Heart left ventricle (tissue), 16 donors: Measurements from ENCODE around the gene CD209. TPM values are rescaled to one million over a fixed set of nuclear protein-coding genes. Genes with fewer than 3 reads are reported as not detected.

Experiments used
- ATAC-seq, 4 donors: fragments of 200-7000 bp; cut with Tn5 transposase; one replicate each; pipeline ENCODE4 v1.9.1; 2020 to 2022; ENCODE audit warnings: moderate library complexity in 4 of 4, mild to moderate bottlenecking in 3 of 4, moderate number of reproducible peaks in 1 of 4
- DNase-seq, 5 donors: peaks; one replicate each; pipeline ENCODE4 v3.0.0-alpha.2; 2020
- H3K27ac ChIP-seq, 12 donors: fragments of 200-600 bp; sonication (generic) in 4 of 12; one replicate each; pipeline versions ENCODE4 v1.5.0 to v1.8.0; 2016 to 2022; ENCODE audit warnings: mild to moderate bottlenecking in 2 of 12
- H3K27me3 ChIP-seq, 9 donors: fragments of 200-600 bp; sonication (generic) in 2 of 9; one replicate each; pipeline versions ENCODE4 v1.5.1 to v1.8.0; 2016 to 2022; ENCODE audit warnings: mild to moderate bottlenecking in 3 of 9
- H3K36me3 ChIP-seq, 9 donors: fragments of 200-600 bp; sonication (generic) in 2 of 9; one replicate each; pipeline versions ENCODE4 v1.5.0 to v1.8.0; 2018 to 2022; ENCODE audit warnings: mild to moderate bottlenecking in 2 of 9
- H3K4me1 ChIP-seq, 12 donors: fragments of 200-600 bp; sonication (generic) in 4 of 12; one replicate each; pipeline versions ENCODE4 v1.5.0 to v1.8.0; 2016 to 2022; ENCODE audit warnings: mild to moderate bottlenecking in 3 of 12
- H3K4me3 ChIP-seq, 12 donors: fragments of 200-600 bp; sonication (generic) in 4 of 12; one replicate each; pipeline versions ENCODE4 v1.5.0 to v1.8.0; 2017 to 2022; ENCODE audit warnings: mild to moderate bottlenecking in 9 of 12, moderate library complexity in 4 of 12
- H3K9me3 ChIP-seq, 12 donors: fragments of 200-600 bp; sonication (generic) in 4 of 12; one replicate each; pipeline versions ENCODE4 v1.5.0 to v1.8.0; 2016 to 2022; ENCODE audit warnings: mild to moderate bottlenecking in 1 of 12
- POLR2A ChIP-seq, 2 donors: fragments of 450-650 bp; IDR thresholded peaks; one replicate each; pipeline ENCODE4 v1.6.1; 2017; ENCODE audit warnings: antibody characterized with exemption in 2 of 2, mild to moderate bottlenecking in 2 of 2, moderate library complexity in 2 of 2
- WGBS, 4 donors: extraction: QIAGEN DNeasy Blood & Tissue Kit in 2 of 4; methylation state at CpG; one replicate each; pipeline versions ENCODE4 v1.1.5 to v1.1.7; 2013 to 2018; 5-methylcytosine and 5-hydroxymethylcytosine counted together
- intact Hi-C, 10 donors: fragments of 100-400 bp; cut with DNase I; formaldehyde crosslinking; loops; one replicate each; pipeline versions ENCODE4 v1.11.1 to v1.14.2; 2022
- polyA plus RNA-seq, 2 donors: library from polyadenylated mRNA; stranded (reverse); fragments of 200-250 nt; gene quantifications; one replicate each; pipeline ENCODE4 v1.2.3, GENCODE V29; 2013
- total RNA-seq, 9 donors: library from RNA; depleted of rRNA in 2 of 9; stranded (reverse); fragments of >200 nt in 2 of 9; fragmentation: NEBNext Ultra II Directional in 3 of 9; extraction: Animal tissue kit (Norgen Biotek cat#: 25700) in 3 of 9; gene quantifications; one replicate each; pipeline versions ENCODE4 v1.1.0 to v1.2.4, GENCODE V29; 2016 to 2023
- TF ChIP-seq, protein P1 (sequence below), 12 donors: fragments of 200-600 bp; sonication (generic) in 4 of 12; IDR thresholded peaks; one replicate each; pipeline versions ENCODE4 v1.5.0 to v1.8.0; 2018 to 2022; ENCODE audit warnings: antibody characterized with exemption in 12 of 12, mild to moderate bottlenecking in 5 of 12
- donor health status: ischemic (EF 13 %, LVEDD 7.1; RV severe dilation, severe dysfunction).
- donor health status: healthy with polysubstance abuse.
- donor health status: DM: no; HTN: yes; CAD: no.
- donor health status: DM: no; HTN: no; CAD: no.
- donor health status: ischemic (EF 25% LVEDD 6.9; RV normal size, moderate dysfunction).
- donor health status: ischemic (EF 25% LVEDD 5.7; RV mildly dilated, moderate dysfunction).
- donor health status: healthy.
- donor health status: DM: yes; HTN: yes; CAD: no.
- donor health status: ischemic (EF 35%, LVEDD 5.7; RV mildly dilated, moderate dysfunction).
- donor health status: nonischemic (EF 11% LVEDD 7.7; RV severe dilation, severe dysfunction).
- donor health status: DM: yes; HTN: yes; CAD: no.
- donor health status: PGD.
- donor health status: ischemic (EF 29% LVEDD 5.4; RV normal size, mild dysfunction).
- donor health status: nonischemic (EF 23%, LVEDD 6.1; RV moderate dilation, normal function).

The CD209 gene
- total and polyA plus RNA-seq, 11 donors = 0.53 to 56.2 (median 4.4) TPM

GRCh38 chr19:7788178-7788932 is 41.0 kb upstream of the CD209 start:
- ATAC-seq (peak in 2 of 4 donors; percentile 12 to 22), DNase-seq (peak in 1 of 5 donors; percentile 60)
- no peaks in the 10 kb centered on the region for H3K36me3 ChIP-seq
- peaks cover 18 to 71% (median 44%) of the 10 kb centered on the region in 9 donors for H3K27me3 ChIP-seq
- no peak overlapping the region for H3K27ac ChIP-seq
- peaks cover 0 to 9% (median 0%) of the 10 kb centered on the region in 12 donors for H3K9me3 ChIP-seq
- 2 to 3% (median 2%) methylated on average over 17 to 67 of the region's 67 CpGs for WGBS, 4 donors
- peak overlapping the region in 7 of 12 donors; percentile 1 to 46 (median 27) for H3K4me3 ChIP-seq
- intact Hi-C loops = loop anchor here in 1 of 10 donors (10.0 kb wide), 1 partner anchor 204 kb away; no protein-coding TSS in a partner anchor
- TF ChIP-seq, protein P1, sequence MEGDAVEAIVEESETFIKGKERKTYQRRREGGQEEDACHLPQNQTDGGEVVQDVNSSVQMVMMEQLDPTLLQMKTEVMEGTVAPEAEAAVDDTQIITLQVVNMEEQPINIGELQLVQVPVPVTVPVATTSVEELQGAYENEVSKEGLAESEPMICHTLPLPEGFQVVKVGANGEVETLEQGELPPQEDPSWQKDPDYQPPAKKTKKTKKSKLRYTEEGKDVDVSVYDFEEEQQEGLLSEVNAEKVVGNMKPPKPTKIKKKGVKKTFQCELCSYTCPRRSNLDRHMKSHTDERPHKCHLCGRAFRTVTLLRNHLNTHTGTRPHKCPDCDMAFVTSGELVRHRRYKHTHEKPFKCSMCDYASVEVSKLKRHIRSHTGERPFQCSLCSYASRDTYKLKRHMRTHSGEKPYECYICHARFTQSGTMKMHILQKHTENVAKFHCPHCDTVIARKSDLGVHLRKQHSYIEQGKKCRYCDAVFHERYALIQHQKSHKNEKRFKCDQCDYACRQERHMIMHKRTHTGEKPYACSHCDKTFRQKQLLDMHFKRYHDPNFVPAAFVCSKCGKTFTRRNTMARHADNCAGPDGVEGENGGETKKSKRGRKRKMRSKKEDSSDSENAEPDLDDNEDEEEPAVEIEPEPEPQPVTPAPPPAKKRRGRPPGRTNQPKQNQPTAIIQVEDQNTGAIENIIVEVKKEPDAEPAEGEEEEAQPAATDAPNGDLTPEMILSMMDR (IDR thresholded peaks at IDR 0.05) = no peak
- TF ChIP-seq POLR2A (IDR thresholded peaks at IDR 0.05) = no peak
- H3K4me1 ChIP-seq = peaks cover 0 to 12% (median 0%) of the 10 kb centered on the region in 12 donors

GRCh38 chr19:7787602-7788177 is 40.4 kb upstream of the CD209 start:
- peaks cover 0 to 9% (median 0%) of the 10 kb centered on the region in 12 donors for H3K9me3 ChIP-seq
- H3K27me3 ChIP-seq = peaks cover 18 to 74% (median 44%) of the 10 kb centered on the region in 9 donors
- TF ChIP-seq POLR2A (IDR thresholded peaks at IDR 0.05) = no peak
- TF ChIP-seq, protein P1 (IDR thresholded peaks at IDR 0.05) = no peak
- intact Hi-C loops = loop anchor here in 1 of 10 donors (10.0 kb wide), 1 partner anchor 203 kb away; no protein-coding TSS in a partner anchor
- H3K27ac ChIP-seq = peak overlapping the region in 1 of 12 donors; percentile 8
- no peak for ATAC-seq
- H3K4me3 ChIP-seq = peak overlapping the region in 8 of 12 donors; percentile 1 to 46 (median 22)
- peaks cover 0 to 12% (median 0%) of the 10 kb centered on the region in 12 donors for H3K4me1 ChIP-seq
- DNase-seq = no peak
- H3K36me3 ChIP-seq = no peaks in the 10 kb centered on the region
- 10 to 19% (median 11%) methylated on average over 13 to 22 of the region's 22 CpGs for WGBS, 4 donors

- ATAC-seq (peak in 3 of 4 donors; percentile 31 to 78 (median 66)), DNase-seq (peak in 2 of 5 donors; percentile 44 to 64)
- Histone ChIP-seq H3K4me1 (peaks cover 0 to 12% (median 0%) of the 10 kb centered on the region in 12 donors), H3K27ac (peak overlapping the region in 1 of 12 donors; percentile 8), H3K4me3 (peak overlapping the region in 4 of 12 donors; percentile 17 to 46 (median 29)), H3K9me3 (peaks cover 0 to 9% (median 0%) of the 10 kb centered on the region in 12 donors), H3K27me3 (peaks cover 18 to 79% (median 42%) of the 10 kb centered on the region in 9 donors), H3K36me3 (no peaks in the 10 kb centered on the region)
- intact Hi-C loops = loop anchor here in 1 of 10 donors (10.0 kb wide), 1 partner anchor 202 kb away; no protein-coding TSS in a partner anchor
- TF ChIP-seq, protein P1 (IDR thresholded peaks at IDR 0.05) = no peak
- TF ChIP-seq POLR2A (IDR thresholded peaks at IDR 0.05) = peak in 1 of 2 donors; percentile 43
- 7 to 20% (median 18%) methylated on average over 6 to 10 of the region's 10 CpGs for WGBS, 4 donors
Measured at GRCh38 chr19:7787141-7787540, 39.8 kb upstream of the CD209 start.

DNA sequence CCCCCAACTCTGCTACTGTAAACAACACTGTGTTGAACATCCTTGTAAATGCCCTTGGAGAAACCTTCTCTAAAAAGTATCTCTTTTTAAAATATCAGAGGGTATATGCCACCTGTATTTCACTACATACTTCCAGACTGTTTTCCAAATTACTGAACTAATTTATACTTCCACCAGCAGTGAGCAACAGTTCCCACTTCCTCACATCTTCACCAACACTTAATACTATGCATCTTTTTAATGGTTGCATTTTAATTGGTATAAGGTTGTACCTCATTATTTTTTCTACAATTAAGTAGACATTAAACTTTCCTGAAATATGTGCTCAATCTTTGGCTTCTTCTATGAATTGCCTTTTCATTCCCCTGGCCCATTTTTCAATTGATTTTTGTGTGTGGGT is 37.5 kb upstream of the CD209 start:
- H3K9me3 ChIP-seq = peaks cover 0 to 9% (median 0%) of the 10 kb centered on the region in 12 donors
- ATAC-seq (no peak), DNase-seq (no peak)
- H3K4me3 ChIP-seq = no peak overlapping the region
- TF ChIP-seq, protein P1 (IDR thresholded peaks at IDR 0.05) = no peak
- no peak for TF ChIP-seq POLR2A (IDR thresholded peaks at IDR 0.05)
- H3K27me3 ChIP-seq = peaks cover 15 to 82% (median 36%) of the 10 kb centered on the region in 9 donors
- H3K36me3 ChIP-seq = no peaks in the 10 kb centered on the region
- H3K27ac ChIP-seq = no peak overlapping the region
- intact Hi-C loops = loop anchor here in 1 of 10 donors (10.0 kb wide), 1 partner anchor 200 kb away; no protein-coding TSS in a partner anchor
- H3K4me1 ChIP-seq = peaks cover 0 to 12% (median 0%) of the 10 kb centered on the region in 12 donors
